Erythroblast (primary cell): ENCODE data around the gene NRXN3.

Source experiments
- GATA1 ChIP-seq: IDR thresholded peaks from 2 replicates; pipeline ENCODE4 v1.6.1; 2011; ENCODE audit warnings: low read depth, mild to moderate bottlenecking, control low read depth, low read length, moderate library complexity
- POLR2A ChIP-seq: IDR thresholded peaks from 2 replicates; pipeline ENCODE4 v1.6.1; 2011; ENCODE audit warnings: mild to moderate bottlenecking, low read length

DNA sequence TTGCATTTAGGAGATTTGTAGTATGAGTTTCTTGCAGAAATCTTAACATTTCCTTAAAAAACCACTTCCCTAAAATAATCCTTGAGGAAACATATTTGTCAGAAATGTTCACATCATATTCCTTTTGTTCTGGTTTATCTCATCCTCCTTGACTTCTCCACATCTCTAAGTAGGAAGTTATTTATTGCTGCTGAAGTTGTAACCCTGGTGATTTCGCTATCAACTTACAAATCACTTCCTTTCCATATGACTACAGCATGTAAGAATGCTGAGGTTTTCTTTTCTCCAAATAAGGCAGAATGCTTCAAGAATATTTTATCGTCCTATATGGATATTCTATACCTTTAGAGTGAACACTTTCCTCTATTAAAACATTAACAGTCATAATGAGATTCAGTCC, 751.7 kb downstream of the NRXN3 start:
- TF ChIP-seq POLR2A, result no peak
- TF ChIP-seq GATA1, result no peak
